Activated CD4-positive, alpha-beta T cell treated with anti-CD3 and anti-CD28 coated beads, Interleukin-10, Interleukin-2, amounts not matched to agents 100 ng/mL and 50 ng/mL, durations not matched to agents 16 hours and 8 hours (primary cell): ENCODE results near the gene CDK5R1.
"Not testable (repeated sequence)": the region's sequence is repeated elsewhere in the genome, so short reads cannot be mapped to it uniquely, and the experiment has no call there.

Experiments used
- DNase-seq: peaks from one replicate; pipeline ENCODE4 v3.0.0-alpha.2; 2020

The CDK5R1 gene

DNA sequence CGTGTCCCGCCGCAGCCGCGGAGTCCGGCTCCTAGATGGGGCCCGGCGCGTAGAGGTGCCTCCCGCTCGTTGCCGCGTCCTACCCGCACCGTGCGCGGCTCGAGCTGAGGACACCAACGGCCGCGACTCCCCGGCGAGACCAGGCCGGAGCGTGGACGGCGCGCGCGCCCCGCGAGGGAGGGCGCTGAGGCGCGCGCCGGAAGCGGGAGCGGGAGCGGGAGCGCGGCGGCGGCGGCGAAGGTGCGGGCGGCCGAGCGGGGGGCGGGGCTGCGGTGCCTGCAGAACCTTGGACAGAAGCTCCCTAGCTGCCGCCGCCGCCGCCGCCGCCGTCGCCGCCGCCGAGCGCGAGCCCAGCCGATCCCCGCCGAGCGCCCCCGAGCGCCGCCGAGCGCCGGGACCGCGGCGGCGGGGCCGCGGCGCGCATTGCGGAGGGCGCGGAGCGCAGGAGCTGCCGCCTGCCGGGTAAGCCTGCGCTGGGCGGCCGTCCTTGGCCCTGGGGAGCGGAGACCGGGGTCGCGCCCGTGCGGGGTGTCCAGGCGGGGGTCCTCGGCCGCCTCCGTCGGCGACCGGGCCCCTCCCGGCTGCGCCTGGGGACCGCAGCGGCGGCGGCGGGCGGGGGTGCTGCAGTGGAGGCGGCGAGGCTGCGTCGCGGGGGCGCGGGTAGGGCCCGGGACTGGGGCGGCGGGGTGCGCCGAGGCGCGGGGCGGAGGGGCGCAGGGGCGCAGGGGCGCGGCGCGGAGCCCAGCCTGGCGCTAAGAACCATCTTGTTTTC, at the start of gene CDK5R1:
TSS of gene CDK5R1 (plus strand) at position 293 of the 772 bp plus-strand sequence. CDS start 628 bp downstream, outside the sequence.
- DNase-seq = peak; percentile 65

DNA sequence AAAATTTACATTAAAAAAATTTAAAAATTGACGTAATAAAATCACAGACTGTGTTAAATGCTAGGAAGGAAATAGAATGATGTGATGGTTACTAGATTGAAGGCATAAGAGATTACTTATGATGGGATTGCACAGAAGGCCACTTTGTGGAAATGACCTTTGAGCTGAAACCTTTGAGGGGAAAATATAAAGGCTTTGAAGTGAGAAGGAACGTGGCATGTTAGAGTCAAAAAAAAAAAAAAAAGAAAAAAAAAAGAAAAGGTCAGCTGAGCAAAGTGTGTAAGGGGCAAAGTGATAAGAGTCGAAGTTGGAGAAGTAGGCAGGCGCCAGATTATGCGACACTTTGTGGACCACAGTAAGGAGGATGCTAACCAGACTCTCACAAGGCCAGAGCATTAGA, 46.1 kb upstream of the CDK5R1 start:
- no peak for DNase-seq

DNA sequence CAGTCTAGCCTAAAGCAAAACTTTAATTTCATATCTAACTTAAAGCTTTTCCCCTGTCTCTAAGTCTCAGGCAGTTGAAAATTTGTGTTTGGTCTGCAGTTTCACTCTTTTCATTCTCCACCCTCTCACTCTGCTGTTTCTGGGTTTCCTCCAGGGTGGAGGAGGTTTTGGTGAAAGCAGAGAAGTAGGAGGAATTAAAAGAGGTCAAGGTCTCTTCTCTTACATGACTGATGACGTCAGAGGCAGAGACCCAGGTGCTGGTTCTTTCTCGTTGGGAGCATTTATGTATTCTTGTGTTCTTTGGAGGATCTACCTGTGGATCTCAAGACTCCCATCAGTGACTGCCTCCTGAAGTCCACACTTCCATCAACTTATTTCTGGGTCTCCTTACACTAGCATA, 44.9 kb upstream of the CDK5R1 start:
- no peak for DNase-seq

DNA sequence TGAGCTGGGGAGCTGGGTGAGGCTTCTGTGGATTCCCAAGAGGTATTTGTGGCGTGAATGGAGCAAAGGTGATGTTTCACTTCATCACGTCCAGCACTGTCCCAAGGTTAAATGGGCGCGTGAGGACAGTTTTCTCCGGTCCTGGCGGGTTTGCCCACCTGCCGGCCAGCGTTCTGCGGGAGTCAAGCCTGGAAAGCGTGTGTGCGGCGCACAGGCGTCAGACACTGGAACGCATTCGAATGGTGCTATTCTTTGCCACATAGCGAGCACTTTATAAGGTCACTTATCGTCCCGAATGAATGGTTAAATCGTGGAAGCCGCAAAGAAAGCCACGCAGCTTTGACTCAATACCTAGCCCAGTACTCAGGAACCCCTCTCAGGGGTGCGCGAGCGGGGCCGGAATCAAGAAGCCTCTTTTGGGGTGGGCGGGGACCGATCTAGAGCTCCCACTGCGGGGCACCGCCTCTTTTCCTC, 42.9 kb upstream of the CDK5R1 start:
- DNase-seq = no peak

DNA sequence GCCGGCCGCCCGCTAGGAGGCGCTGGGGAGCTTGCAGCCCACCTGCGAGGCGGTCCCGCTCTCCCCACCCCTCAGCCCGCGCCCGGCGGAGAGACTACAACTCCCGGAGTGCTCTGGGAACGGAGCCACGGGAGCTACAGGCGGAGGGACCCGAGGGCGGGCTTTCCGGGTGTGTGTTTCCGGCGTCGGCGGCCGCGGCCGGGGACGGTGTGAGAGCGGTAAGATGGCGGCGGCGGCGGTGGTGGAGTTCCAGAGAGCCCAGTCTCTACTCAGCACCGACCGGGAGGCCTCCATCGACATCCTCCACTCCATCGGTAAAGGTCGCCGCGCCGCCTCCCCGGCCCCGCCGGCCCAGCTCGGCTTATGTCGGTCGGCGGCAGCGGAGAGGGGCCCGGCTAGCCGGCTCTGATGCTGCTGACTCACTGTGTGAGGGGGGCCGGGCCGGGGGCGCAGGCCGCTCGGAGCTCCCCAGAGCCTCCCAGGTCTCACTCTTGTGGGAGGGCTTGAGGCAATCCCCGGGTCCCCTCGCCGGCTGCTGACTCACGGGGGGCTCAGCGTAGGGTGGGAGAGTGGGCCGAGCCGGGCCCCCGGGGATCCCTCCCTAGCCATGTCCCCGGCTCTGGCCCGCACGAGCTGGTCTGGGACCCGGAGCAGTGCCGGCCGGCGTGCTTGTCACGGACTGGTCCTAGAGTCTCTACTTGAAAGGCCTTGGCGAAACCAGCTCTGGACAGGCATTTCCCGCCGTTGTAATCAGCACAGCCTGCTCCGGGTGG, 42.3 kb upstream of the CDK5R1 start, which contains the start of gene PSMD11:
TSS of gene PSMD11 (plus strand) at position 210 of the 773 bp plus-strand sequence. CDS start at position 224, 14 bp downstream.
- DNase-seq = peak; percentile 99

DNA sequence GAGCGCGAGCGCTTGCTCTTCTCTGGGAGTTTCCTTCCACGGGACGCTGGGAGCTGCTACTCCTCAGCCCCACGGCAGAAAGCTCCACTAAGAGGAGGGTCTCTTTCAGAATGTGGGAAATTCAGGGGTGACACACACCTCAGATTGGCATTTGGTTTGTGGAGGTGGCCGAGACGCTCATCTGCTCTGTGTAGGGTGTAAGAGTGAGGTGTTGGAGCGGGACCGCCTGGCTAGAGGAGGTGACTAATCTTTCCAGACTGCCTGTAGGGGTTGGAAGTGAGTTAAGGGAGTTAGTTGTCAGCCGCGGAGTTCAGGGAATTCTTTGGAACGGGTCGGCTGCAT, 41.7 kb upstream of the CDK5R1 start:
- peak; percentile 43 for DNase-seq

DNA sequence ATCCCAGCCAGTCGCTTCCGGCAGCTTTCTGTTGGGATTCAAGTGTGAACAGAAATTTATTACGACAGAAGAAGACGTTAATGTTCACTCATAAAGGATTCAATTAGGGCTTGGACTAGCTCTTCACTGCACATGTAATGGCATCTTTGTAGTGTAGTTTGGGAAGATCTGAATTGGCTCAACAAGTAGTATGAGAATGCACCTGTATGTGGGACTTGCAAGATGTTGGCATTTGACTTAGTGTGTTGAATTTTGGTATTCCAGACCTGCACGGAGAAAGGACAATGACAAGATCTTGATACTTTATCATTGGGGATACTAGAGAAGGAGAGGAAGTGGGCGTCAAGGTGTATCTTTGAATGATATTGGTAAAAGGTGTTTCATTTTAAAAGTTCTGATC, 41.3 kb upstream of the CDK5R1 start:
- DNase-seq = peak; percentile 25

DNA sequence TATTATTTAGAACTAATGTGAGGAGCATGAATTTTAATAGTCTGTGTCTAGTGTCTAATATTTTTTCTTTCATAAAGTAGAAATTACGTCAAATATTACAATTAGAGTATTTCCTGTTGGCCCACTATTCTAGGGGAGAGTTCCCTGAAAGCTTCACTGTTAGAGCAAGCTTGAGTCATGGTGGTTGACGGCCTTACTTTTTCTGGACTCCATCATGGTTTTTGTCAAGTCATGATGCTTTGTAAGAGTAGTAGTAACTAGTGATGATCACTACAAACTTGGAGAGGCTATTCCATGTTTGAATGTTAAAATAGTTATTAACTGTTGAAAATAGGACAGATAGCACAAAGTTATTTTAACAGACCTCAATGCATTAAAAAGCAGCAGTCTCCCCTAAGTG, 40.8 kb upstream of the CDK5R1 start:
- DNase-seq = peak; percentile 54

DNA sequence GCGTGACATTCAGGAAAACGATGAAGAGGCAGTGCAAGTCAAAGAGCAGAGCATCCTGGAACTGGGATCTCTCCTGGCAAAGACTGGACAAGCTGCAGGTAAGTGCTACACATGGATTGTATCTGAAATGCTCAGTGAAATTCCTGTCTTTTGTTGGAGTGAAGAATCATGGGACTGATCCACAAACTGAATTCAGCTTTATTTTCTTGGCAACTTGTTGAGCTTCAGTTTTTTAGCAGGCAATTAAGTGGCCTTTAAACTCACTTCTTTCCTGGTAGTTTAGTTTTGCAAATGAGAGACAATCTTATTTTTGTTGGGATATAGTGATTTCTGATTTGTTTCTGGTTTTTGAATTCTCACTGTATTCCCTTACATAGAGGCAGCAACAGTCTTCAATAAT, 39.8 kb upstream of the CDK5R1 start:
- no peak for DNase-seq

DNA sequence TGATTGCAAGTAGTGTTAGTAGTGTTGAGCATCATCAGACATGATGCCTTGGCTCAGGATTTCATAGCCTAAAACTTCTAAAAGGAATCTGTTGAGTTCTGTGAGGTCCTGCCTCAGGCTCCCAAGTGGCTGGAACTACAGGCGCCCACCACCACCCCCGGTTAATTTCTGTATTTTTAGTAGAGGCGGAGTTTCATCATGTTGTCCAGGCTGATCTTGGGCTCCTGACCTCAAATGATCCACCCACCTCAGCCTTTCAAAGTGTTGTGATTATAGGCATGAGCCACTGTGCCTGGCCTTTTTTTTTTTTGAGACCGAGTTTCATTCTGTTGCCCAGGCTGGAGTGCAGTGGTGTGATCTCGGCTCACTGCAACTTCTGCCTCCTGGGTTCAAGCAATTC, 36.8 kb upstream of the CDK5R1 start:
- DNase-seq = no peak

DNA sequence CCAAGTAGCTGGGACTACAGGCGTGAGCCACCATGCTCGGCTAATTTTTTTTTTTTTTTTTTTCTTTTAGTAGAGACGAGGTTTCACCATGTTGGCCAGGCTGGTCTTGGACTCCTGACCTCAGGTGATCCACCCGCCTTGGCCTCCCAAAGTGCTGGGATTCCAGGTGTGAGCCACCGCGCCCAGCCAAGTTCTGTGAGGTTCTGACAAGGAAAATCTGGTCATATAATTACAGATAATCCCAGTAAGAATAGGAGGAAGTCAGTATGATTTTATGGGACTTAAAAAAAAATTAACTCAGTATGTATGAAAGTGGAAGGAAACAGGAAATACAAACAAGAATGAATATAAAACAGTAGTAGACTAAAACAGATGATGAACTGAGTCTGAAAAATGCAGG, 36.4 kb upstream of the CDK5R1 start:
- not testable (repeated sequence) for DNase-seq

DNA sequence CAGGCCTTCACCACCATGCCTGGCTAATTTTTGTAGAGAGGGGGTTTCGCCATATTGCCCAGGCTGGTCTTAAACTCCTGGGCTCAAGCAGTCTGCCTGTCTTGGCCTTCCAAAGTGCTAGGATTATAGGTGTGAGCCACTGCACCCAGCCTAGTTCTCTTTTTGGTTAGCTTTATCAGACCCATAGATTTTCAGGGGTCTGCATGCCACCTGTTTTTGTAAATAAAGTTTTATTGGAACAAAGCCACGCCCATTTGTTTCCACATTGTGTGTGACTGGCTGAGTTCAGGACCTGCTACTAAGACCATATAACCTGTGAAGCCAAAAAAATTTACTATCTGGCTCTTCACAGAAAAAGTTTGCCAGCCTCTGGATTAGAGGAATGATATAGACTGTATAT, 34.9 kb upstream of the CDK5R1 start:
- no peak for DNase-seq

DNA sequence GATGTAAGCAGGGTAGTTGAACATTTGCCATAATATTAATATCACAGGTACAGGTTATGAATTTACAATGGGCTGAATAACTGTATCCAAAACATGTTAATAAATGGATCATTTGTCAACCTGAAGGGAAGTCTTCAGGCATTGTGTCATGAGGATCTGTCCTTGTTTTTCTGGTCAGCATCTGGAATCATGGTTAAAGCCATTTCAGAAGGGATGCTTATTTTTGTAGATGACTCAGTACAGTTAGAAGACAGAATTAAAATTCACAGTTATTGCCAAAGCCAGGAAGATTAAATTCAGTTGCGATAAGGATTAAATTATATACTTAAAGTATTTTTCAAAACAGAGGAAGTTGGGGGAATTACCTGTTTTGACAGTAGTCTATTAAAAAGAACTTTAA, 34.5 kb upstream of the CDK5R1 start:
- DNase-seq = no peak

DNA sequence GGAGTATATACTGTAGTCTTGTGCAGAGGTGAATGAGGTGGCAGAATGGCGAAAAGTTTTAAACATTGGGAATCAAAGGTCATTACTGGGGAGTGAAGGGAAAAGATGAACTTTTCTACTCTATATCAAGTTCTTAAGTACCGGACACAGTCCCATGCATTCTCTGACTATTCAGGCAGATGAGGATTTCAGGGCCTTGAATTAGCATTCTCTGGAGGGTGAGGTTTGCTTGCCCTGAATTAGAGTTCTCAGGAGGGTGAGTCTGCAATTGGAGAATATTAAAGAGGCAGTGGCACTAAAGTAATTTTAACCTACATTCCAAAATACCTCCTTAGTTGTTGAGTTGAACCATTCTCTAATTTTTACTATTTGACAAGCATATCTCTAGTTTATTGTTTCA, 33.4 kb upstream of the CDK5R1 start:
- no peak for DNase-seq

DNA sequence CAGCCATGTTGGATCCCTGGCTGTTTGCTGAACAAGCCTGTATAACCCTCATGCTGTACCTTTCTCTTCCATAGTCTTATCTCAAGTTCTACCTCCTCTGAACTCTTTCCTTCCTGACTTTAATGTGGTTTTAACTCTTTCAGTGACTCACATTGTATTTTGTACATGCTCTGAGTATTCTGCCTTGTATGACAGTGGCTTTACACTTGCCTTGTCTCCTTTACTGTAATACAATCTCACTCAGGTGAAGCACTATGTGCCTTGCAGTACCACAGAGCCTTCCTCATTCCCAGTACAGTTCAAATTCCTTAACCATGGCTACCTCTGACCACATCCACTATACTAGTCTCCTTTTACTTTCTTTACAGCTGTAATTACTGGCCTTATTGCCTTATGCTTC, 28.4 kb upstream of the CDK5R1 start:
- peak; percentile 34 for DNase-seq

DNA sequence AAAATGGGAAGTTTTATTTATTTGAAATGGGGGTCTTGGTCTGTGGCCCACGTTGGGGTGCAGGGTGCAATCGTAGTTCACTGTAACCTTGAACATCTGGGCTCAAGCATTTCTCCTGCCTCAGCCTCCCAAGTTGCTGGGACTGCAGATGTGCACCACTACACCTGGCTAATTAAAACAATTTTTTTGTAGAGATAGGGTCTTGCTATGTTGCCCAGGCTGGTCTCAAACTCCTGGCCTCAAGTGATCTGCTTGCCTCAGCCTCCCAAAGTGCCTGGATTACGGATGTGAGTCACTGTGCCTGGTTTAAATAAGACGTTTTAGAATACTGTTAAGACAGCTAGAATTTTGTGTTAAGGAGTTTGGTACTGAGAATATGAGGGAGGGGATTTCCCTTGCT, 26.7 kb upstream of the CDK5R1 start:
- no peak for DNase-seq

DNA sequence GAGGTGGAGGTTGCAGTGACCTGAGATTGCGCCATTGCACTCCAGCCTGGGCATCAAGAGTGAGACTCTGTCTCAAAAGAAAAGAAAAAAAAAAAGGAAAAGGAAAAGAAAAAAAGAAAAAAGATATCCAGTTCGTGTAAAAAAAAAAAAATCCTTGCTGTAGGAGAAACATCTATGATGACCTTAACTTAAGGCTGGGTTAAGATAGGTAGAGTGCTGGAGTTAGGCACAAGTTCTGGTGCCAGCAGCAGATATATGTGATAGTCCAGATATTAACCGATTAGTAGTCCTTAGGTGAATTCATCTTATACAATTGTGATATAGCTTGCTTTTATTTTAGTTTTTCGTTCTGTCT, 25.3 kb upstream of the CDK5R1 start:
- no peak for DNase-seq

DNA sequence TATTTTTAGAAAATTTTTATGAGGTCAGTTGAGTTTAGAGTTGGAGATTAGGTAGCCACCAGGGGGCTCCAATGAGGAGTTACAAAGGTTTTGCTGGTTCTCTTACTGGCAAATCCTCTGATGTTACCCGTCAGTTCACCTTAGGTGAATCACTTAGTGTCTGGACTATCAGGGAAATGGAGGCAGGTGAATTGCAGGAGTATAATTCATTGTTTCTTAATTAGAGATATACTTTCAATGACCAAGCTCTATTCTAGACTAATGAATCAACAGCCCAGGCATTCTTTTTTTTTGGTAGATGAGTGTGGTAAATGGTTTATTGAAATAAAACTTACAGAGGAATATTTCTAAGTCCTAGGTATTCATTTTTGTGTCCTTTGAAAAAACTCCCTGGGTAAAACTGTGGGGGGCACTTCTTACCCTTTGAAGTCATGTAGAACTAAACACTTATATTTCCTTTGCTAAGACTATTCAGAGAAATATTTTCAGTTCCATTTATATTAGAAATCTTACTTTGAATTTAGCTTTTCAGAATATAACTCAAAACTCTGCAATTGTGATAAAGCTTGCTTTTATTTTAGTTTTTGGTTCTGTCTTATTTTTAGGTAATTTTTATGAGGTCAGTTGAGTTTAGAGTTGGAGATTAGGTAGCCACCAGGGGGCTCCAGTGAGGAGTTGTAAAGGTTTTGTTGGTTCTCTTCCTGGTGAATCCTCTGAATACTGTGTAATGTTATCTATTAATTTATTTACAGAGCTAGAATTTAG, 24.8 kb upstream of the CDK5R1 start:
- peak; percentile 71 for DNase-seq

DNA sequence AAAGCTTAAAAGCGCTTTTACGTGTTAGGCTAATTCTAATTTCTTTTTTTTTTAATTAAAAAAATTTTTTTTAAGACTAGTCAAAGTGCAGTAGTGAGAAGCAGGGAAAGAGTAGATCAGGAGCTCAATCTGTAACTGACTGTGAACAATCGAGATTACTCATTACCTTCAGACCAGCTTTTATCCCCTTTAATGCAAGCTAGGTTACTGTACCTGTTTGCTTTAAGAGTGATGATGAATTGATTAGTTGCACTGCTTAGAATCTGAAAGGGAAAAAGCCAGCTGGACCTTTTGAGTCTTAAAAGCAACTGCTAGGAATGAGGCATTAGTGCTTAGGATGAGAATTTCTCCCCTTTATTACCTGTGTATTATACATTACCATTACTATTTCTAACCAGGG, 23.5 kb upstream of the CDK5R1 start:
- DNase-seq = no peak

DNA sequence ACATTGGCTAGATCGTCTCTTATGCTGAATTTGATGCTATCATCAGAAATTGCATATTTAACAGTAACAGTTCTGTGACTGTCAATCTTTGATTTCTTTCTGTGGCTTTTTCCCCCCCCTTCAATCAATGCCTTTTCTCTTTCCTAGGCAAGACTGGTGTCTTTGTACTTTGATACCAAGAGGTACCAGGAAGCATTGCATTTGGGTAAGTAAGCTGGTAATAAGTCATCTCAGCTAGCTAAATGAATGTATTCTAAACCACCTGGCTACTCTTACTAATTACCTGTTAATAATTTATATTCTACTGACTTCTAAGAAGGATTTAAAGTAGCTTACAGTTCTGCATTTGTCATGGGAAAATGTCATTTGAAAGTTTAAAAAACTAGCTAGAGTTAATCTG, 22.4 kb upstream of the CDK5R1 start:
- no peak for DNase-seq

DNA sequence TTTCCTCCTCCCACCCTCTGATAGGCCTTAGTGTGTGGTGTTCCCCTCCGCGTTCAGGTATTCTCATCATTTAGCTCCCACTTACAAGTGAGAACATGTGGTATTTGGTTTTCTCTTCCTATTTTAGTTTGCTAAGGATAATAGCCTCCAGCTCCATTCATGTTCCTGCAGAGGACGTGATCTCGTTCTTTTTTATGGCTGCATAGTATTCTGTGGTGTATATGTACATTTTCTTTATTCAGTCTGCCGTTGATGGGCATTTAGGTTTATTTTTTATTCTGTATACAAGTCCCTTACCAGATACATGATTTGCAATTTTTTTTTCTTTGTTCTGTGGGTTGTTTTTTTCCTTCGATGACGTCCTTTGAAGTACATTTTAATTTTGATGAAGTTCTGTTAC, 18.8 kb upstream of the CDK5R1 start:
- no peak for DNase-seq

DNA sequence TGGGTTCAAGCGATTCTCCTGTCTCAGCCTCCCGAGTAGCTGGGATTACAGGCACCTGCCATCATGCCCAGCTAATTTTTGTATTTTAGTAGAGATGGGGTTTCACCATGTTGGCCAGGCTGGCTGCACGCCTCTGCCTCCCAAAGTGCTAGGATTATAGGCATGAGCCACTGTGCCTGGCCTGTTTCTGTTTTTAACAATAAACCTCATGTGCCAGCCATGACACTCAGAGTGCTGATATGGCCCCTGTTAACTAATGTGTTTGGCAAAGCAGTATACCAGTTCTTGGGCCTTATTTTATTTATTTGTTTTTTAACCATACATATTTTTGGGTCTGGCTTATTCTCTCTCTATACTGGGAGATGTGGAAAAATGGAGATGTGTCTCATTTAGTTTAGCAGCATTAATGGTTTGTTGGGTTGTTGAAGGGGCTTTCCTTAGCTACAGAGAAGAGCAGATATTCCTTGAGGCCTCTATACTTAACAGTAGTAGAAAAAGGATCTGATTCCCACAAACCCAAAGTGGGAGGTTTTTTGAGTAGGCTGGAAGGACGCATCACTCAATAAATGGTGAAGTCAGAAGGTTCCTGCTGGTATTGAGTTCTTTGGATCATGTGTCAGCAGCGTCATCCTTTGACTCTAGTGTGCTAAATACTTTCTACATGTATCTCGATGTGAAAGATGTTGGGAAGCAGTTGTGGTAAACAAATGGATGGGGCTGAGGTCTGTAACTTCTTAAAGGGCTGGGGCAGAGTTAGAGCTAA, 16.2 kb upstream of the CDK5R1 start:
- no peak for DNase-seq

DNA sequence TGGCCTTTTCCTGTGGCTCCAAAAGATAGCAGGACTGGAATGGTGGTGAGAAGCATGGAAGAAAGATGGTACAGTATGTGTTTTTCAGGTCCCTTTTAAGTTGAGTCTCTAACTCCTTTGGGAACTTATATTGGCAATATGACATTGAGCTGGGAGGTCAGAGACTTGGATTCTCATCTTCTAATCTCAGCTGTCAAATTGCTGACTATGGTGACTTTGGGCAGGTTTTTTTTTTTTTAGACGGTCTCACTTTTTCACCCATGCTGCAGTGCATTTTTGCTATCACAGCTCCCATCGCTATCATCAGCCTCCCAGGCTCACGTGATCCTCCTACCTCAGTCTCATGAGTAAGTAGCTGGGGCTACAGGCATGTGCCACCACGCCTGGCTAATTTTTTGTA, 15.1 kb upstream of the CDK5R1 start:
- no peak for DNase-seq
